NCI-H1436 treated with DMSO at 0.1 percent for 48 hours (cell line): ENCODE results near the gene NOTCH2NLA.
"Not testable (repeated sequence)": the region's sequence is repeated elsewhere in the genome, so short reads cannot be mapped to it uniquely, and the experiment has no call there.

Experiments used
- DNase-seq: peaks from one replicate; lab custom pipeline; 2025; lab: John Stamatoyannopoulos, UW

Gene NOTCH2NLA

DNA sequence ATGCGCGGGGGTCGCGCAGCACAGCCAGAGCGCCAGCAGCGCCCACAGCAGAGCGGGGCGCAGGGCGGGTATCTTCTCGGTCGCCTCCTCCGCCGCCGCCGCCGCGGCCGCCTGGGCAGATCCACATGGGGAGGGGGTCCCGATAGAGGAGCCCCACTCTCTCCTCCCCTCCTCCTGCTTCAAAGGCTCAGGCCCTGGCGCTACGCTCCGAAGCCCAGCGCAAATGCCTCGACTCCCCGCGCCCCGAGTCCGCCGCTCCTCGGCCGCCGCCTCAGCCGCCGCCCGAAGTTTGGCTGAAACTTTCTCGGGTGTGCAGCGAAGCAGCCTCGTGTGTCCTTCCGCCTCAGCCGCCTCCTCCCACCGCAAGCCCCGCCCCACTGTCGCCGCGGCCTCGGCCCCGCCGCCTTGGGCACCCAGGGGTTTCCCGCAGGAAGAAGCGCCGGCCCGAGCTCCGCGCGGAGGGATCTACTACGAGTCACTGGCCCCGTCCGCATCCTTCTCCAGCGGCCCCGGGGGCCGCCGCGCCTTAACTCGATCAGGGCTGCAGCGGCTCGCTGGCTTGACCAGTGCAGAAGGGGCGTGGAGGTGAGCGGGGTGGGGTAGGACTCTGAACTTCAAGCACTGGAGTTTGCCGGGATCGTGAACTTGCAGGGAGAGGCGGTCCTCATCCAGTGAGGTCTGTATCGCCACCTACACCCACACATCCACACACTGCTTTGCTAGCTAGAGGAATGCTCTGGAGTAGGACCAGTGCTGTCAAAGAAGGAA lies at the start of gene NOTCH2NLA:
TSS of gene NOTCH2NLA (minus strand) at position 312 of the 768 bp plus-strand sequence. CDS start 39,684 bp downstream, outside the sequence.
- DNase-seq: not testable (repeated sequence)

- not testable (repeated sequence) for DNase-seq
These were observed 49.5 kb upstream of the NOTCH2NLA start for GRCh38 chr1:146278346-146278745.

GRCh38 chr1:146277087-146277486 lies 48.3 kb upstream of the NOTCH2NLA start:
- not testable (repeated sequence) for DNase-seq

GRCh38 chr1:146274083-146274482 lies 45.3 kb upstream of the NOTCH2NLA start:
- DNase-seq: not testable (repeated sequence)

GRCh38 chr1:146273194-146273593 lies 44.4 kb upstream of the NOTCH2NLA start:
- not testable (repeated sequence) for DNase-seq

GRCh38 chr1:146272734-146273133 lies 43.9 kb upstream of the NOTCH2NLA start:
- not testable (repeated sequence) for DNase-seq

DNA sequence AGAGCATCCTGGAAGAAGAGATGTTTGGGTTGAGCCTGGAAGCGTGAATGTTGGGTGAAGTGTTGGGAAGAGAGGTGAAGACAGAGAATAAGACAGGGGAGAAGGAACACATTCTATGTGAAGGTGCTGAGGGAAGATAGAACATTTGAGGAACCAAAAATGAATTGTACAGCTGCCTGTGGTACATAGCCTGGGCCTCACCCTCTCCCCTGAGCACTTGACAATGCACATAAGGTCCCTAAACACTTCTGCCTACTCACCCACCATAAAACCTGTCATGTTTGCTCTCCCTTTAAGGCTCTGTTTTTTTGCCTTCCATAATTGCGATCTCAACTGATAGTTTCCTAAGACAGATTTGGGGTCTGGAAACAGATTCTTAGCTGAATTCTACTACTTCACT lies 43.2 kb upstream of the NOTCH2NLA start:
- not testable (repeated sequence) for DNase-seq

DNA sequence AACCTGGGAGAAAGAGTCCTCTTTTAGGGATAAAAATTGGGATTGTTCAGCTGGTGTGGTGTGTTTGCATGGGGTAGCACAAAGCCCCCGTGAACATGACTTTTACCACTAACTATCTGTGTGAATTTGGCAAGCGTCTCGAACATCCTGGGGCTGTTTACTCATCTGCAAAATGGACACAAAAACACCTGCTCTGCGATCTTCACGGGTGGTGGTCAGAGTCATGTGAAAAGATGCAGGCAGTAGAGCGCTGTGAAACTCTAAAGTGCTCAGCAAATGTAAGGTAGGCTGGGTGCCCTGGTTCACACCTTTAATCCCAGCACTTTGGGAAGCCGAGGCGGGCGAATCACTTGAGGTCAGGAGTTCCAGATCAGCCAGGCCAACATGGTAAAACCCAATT lies 41.3 kb upstream of the NOTCH2NLA start:
- not testable (repeated sequence) for DNase-seq

DNA sequence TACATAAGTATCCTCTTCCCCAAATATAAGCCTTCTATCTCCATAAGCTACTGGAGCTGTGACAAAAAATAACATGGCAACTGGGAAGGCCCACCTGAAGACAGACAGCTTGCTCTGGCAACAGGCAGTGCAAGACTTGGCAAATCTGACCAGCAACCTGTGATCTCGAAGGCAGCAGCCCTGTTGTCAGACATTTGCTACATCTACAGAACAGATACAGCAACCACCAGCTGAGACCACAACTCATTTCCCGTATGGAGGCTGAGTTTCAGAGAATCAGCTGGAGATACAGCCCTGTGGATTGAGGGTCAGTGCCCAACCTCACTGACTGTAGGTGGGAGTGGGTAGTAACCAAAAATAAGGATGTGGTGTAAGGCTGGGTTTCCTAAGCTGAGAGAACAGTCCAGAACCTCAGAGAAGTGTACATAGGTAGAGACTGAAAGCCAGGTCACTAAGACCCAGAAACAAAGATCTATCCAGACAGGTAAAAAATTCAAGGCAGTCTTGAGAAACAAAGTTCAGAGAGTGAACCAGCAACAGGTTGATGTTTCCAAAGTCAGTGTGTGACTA lies 37.4 kb upstream of the NOTCH2NLA start:
- DNase-seq: not testable (repeated sequence)

GRCh38 chr1:146264761-146265160 lies 35.9 kb upstream of the NOTCH2NLA start:
- DNase-seq: not testable (repeated sequence)

GRCh38 chr1:146260006-146260730 lies 31.3 kb upstream of the NOTCH2NLA start:
- not testable (repeated sequence) for DNase-seq

- DNase-seq: not testable (repeated sequence)
These were observed 29.3 kb upstream of the NOTCH2NLA start for GRCh38 chr1:146257992-146258552.

GRCh38 chr1:146254569-146255197 lies 25.9 kb upstream of the NOTCH2NLA start:
- DNase-seq: not testable (repeated sequence)

DNA sequence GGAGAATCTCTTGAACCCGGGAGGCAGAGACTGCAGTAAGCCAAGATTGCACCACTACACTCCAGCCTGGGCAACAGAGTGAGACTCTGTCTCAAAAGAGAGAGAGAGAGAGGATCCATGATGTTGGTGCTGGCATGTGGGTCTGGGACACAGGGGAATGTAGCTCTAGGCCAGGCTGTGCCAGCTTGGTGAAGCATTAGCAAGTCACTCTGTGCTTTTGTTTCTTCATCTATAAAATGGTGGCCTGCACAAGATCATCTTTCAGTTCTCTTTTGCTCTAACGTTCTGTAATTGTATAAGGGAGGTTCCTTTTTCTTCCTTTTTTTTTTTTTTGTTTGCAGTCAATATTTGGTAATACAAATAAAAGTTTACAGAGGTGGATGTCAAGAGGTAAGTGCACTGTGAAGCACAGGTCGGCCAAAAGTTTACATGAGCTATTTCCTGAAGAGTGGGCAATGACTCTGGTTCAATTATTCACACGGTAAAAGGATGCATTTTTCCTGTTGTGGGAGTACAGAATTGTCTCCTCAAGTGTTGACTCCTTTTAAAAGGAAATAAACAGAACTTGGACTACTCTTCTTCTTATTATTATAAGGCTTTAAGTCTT lies 24.5 kb upstream of the NOTCH2NLA start:
- not testable (repeated sequence) for DNase-seq

- DNase-seq: not testable (repeated sequence)
These were observed 22.7 kb upstream of the NOTCH2NLA start for GRCh38 chr1:146251523-146251922.

- DNase-seq: not testable (repeated sequence)
These were observed 19.8 kb upstream of the NOTCH2NLA start for GRCh38 chr1:146248643-146249042.

- not testable (repeated sequence) for DNase-seq
These were observed 7.8 kb upstream of the NOTCH2NLA start for GRCh38 chr1:146236626-146237025.

- DNase-seq: not testable (repeated sequence)
These were observed 7.3 kb upstream of the NOTCH2NLA start for GRCh38 chr1:146236026-146236601.

GRCh38 chr1:146228144-146228682 lies 608 bp downstream of the NOTCH2NLA start:
- not testable (repeated sequence) for DNase-seq

- DNase-seq: not testable (repeated sequence)
These were observed 54.3 kb downstream of the NOTCH2NLA start for GRCh38 chr1:146174531-146174930.

- DNase-seq: not testable (repeated sequence)
These were observed 61.1 kb downstream of the NOTCH2NLA start for GRCh38 chr1:146167740-146168139.
